NCI-H82 treated with DMSO at 0.1 percent for 48 hours (cell line): ENCODE data around the gene GTF2H2.
"Not testable (repeated sequence)": the region's sequence is repeated elsewhere in the genome, so short reads cannot be mapped to it uniquely, and the experiment has no call there.

ENCODE experiments used
- DNase-seq: peaks from one replicate; lab custom pipeline; 2025; ENCODE audit not compliant: unreplicated experiment; lab: John Stamatoyannopoulos, UW

The GTF2H2 gene

DNA sequence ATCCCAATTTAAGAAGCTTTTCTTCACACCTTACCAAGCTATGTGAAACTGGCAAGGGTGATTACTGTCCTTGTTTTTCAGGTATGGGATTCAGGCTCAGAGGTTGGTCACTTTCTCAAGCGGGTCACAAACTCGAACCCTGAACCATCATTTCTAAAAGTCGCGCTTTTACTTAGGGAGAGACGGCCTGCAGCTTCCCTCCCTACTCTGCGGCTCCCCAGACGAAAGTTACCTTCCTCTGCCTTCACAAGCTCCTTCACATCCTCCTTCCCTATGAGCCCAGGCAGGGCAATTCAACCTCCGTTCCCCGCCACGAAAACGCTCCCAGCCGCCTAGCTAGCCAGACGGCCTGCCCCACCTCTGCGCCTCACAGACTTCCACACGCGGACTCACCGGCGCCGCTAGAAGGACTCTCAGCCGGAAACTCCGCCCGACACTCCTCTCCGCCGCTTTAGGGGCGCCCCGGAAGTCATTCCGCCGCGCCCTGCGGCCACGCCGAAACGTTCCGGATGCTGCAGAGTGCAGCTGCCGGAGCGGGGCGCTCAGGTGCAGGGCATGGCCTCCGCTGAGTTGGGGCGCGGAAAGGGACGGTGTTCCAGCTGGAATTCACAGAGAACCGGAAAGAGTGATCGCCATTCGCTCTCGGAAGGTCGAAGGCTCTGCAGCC, at the start of gene GTF2H2:
Gene GTF2H2, minus strand, starts transcription at position 415 of the 667 bp plus-strand sequence. CDS start 4,913 bp downstream, outside the sequence.
- DNase-seq: not testable (repeated sequence)

DNA sequence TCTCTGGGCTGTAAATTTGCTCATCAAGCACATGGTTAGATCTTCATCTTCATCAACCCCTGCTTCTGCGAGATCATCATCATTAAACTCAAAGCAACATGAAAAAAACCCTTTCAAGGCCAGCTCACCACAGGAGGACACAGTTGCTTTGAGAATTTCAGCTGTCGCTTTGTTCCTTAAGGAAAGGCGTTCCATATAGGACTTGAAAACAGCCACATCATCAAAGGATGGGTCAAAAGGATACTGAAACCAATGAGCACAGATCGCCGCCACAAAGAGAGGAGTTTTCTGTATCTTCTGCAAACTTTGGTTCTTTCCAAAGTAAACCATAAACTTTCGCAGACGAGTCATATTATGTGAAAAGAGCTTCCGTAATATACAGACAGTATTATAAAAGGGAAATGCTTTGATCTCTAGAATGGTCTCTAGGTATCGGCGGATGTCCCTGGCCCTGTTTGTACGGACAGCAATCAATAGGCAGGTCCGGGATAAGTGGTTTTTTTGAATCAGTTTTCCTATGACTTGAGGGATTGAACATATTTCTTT, 42.3 kb upstream of the GTF2H2 start:
- not testable (repeated sequence) for DNase-seq

DNA sequence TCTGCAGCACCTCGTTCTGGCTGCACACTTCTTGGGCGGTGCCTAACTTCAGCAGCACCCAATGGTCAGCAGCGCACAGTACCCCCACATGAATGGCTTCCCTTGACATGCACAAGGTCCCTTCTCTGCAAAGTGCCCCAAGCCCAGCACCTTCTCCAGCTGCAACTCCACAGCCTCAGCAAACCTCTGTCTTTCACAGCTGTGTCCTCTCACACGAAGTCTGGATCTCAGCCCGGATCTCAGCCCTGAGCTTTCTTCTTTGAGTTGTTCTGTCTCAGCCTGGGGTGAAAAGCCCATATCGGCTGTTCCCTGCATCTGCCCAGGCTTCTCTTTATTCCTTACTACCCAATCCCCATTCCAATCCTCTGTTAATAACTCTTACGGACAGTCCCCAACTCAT, 32.5 kb upstream of the GTF2H2 start:
- not testable (repeated sequence) for DNase-seq

DNA sequence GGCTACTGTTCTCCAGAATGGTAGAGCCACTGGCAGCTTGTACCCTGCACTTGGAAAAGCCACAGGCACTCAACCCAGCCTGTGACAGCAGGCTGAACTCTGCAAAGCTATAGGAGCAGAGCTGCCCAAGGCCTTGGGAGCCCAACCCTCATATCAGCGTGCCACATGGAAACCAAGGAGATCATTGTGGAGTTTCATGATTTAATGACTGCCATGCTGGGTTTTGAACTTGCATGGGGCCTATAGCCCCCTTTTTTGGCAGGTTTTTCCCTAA, 30.4 kb upstream of the GTF2H2 start:
- DNase-seq: not testable (repeated sequence)

DNA sequence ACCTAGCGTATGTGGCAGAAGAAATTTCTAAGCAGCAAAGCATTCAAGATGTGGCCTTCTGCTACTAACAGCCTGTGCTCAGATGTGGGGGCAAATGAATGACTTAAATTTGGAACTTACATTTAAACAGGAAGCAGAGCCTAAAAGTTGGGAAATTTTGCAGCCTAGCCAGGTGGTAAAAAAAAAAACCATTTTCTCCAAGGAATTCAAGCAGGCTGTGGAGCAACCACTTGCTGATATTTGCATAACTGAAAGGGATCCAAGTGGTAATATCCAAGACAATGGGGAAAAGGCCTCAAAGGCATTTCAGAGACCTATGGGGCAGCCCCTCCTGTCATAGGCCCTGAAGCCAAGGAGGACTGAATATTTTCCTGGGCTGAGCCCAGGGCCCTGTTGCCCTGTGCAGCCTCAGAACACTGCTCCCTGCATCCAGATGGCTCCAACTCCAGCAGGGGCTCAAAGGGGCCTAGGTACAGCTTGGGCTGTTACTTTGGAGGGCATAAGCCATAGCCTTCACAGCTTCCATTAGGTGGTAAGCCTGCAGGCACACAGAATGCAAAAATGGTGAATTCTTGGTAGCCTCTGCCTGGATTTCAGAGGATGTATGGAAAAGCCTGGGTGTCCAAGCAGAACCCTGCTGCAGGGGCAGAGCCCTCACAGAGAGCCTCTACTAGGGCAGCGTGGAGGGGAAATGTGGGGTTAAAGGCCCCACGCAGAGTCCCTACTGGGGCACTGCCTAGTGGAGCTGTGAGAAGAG, 29.9 kb upstream of the GTF2H2 start:
- not testable (repeated sequence) for DNase-seq

DNA sequence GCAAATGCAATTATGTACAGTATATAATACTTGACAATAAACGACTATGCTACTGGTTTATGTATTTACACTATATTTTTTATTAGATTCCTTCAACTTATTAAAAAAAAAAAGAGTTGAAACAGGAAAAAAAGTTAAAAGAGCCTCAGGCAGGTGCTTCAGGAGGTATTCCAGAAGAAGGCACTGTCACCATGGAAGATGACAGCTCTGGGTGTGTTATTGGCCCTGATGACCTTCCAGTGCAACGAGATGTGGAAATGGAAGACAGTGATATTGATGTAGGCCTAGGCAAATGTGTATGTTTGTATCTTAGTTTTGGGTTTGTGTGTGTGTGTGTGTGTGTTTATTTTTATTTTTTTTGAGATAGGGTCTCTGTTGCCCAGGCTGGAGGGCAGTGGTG, 22.3 kb upstream of the GTF2H2 start:
- DNase-seq: not testable (repeated sequence)

DNA sequence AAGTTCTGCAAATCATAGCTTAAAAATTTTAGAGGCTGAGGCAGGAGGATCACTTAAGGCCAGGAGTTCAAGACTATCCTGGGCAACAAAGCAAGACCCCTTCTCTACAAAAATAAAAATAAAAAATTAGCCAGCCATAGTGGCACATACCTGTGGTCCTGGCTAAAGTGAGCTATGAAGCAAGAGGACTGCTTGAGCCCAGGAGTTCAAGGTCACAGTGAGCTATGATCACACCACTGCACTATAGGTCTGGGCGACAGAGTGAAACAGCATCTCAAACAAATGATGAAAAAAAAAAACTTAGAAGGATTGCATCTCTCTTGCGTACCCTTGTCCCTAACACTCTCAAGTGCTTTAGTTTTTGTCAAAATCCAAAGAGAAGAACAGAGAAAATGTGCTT, 21.3 kb upstream of the GTF2H2 start:
- not testable (repeated sequence) for DNase-seq

DNA sequence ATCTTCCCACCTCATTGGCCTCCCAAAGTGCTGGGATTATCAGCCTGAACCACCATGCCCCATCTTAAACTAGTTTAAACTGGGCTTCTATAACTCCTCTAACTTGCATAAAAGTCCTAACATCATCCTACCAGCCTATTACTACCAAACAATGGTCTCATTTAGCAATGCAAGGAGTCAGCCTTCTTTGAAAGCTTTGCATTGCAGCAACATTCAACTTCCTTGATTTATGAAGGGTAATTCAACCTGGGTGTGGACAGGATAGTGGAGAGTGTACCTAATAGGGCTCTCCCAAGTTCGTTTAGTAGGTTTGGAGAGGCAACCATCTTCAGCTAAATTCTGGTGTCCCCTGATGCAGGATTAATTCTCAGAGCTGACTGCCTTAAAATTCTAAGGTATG, 18.7 kb upstream of the GTF2H2 start:
- DNase-seq: not testable (repeated sequence)

DNA sequence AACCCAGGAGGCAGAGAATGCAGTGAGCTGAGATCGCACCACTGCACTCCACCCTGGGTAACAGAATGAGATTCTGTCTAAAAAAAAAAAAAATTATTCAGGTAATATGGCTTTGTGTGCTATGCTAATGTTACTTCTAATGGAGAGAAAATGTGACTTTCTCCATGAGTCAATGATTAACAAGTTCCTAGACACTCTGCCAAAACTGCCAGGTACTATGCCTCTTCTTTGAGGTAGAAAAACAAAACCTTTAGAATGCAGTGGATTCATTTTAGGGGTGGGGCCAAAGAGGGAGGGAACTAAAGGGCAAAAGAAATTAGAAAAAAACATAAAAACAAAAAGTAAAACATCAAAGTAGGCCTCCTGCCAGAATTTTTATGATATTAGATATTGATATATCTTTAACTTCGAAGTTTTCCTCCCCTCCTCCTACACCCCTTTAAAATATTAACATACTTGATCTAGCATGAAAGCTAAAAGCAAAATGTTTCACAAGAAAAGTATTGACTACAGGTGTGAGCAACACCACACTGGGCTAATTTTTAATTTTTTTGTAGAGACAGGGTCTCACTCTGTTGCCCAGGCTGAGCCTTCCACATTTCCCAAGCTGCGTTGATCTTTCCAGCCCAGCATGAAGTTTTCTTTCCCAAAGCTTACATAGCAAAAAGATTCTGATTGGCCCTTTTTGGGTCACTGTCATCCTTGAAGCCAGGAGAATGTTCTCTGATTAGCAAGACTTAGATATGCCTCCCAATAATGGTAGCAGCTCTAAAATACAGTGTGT, 17.0 kb upstream of the GTF2H2 start:
- DNase-seq: not testable (repeated sequence)

DNA sequence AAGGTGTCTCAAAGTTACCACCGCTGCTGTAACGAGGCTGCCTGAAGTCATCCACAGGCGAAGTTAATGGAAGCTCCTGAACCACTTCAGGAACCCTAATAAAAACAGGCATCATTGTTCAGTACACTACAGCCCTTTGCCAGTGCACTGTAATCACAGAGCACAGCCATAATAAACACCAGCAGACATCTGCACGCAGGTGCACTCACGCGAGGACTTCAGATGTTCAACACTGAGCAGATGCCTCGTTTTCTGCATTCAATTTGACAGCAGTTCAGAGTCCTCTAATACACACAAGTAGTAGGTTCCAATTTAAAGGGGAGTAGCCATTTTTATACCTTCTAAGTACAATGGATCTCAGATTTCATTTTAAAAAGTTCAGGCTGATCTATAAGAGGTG, 15.4 kb upstream of the GTF2H2 start:
- not testable (repeated sequence) for DNase-seq

DNA sequence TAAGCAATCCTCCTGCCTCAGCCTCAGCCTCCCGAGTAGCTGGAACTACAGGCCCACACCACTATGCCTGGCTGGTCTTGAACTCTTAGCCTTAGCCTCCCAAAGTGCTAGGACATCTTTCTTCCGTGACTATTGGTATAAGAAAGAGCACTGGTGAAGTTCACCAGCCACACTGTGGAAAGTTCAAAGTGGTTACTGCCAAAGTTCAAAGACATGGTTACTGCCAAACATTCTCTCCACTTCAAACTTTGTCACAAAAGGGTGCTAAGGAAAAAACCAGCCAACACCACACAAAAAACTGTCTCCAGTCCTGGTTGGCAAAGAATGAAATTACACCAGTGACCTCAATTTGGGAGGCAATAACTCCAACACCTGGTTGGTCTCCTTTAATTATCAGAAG, 14.9 kb upstream of the GTF2H2 start:
- not testable (repeated sequence) for DNase-seq

DNA sequence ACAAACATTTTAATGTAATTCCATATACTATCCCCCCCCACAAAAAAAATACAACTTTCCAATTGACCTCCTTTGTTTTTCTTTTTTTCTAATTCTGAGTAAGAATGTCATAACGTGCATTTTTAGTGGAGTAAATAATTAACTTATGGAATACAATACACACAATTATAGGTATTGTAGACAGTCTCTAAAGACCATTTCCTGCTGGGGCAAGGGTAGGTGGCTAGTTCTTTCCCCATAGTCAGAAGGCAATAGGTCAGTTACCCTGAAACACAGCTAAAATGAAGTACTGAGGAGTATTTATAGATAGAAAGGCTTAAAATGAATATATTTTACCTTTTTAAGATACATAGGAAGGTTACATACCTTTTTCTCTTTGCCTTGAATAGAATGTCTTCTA, 6.2 kb downstream of the GTF2H2 start:
- DNase-seq: not testable (repeated sequence)

DNA sequence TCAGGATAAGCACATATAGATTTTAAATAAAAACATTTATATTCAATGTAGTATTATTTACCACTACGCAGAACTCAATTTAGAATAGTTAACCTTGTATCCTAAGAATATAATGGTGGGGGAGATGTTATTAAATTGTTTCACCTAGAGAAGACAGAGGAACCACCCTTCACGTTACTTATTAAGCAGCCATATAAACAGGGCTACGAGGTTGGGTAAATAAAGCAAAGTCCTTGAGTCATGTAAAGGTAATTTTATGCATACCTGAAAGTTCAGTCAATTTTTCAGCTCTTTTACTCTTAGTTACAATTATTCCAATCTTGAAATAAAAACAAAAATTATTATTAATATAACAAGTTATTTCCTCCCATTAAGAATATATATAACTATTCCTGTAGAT, 8.1 kb downstream of the GTF2H2 start:
- not testable (repeated sequence) for DNase-seq

DNA sequence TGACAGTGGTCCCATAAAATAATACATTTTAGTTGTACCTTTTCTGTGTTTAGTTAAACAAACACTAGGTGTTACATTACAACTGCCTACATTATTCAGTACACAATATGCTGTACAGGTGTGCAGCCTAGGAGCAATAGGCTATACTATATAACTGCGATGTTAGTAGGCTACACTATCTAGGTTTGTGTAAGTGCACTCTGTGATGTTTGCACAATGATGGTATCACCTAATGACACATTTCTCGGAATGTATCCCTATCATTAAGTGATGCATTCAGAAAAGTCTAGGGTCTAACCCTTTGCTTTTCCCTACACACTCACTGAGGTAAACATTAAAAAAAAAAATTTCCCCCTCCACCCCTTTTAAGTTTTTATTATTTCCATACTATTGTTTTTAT, 22.7 kb downstream of the GTF2H2 start:
- not testable (repeated sequence) for DNase-seq

DNA sequence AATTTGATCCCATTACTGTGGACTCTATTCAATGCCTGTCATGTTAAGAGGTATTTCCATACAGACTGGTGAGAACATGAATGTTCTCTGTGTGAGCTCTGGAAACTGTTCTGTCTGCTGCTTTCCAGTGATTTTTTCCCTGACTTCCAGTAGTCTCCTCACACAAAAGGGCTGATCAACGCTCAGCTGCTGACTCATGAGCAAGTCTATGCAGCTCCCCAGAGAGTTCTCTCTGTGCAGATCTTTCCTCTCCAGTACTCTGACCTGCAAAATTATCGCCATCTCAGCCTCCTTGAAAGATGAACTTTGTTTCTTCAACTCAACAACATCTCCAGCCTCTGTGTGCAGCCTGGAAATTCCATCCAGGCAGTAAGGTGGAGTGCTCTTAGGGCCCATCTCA, 23.3 kb downstream of the GTF2H2 start:
- not testable (repeated sequence) for DNase-seq

DNA sequence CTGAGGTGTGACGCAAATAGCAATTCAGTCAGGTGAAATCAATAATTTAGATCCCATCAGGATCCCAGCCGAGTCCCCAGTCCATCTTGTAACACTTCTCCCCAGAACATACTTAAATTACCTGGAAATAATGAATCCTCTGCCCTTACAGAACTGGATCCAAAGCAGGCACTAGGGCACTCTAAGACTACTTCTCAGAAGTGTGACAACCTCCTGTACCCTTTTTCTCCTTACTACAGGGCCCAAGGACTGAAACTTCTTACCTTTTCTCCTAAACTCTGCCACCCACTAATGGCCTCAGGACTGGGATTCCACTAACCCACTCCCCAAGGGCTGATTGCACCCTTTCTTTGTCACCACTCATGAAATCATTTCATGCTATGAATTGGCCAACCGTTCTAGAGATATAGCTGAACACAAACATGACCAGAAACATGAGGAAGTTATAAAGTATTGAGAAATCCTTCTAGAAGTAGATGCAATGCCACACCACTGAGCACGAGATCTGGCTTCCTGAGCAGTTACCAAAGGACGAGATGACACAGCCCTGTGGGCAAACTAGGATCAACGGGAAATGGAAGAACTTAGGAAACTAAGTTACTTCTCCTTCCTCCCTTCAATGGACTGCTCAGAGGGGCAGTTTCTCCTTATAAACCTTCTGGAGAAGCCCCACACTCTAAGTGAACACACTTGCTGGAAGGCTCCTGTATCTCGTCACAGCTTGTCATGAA, 36.3 kb downstream of the GTF2H2 start:
- not testable (repeated sequence) for DNase-seq

DNA sequence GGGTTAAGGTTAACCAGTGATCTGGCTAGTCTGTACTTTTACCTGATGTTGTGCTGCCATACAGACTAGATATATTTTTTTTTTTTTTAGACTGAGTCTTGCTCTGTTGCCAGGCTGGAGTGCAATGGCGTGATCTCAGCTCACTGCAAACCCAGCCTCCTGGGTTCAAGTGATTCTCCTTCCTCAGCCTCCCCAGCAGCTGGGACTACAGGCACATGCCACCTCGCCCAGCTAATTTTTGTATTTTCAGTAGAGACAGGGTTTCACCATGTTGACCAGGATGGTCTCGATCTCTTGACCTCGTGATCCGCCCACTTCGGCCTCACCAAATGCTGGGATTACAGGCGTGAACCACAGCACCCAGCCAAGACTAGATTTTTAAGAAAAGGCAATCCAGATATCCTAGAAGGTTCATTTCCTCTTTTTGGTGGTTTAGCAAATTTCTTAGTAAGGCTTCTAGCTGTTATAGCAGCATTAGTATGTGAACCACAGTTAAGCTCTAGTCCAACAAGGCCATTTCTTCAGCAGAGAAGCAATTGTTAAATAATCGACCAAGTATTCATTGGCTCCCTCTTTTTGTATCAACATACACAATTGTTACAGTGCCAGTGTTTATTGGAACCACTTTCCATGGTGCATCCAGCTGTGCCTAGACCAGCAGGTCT, 42.1 kb downstream of the GTF2H2 start, which contains the start of gene NAIP:
Gene NAIP, minus strand, starts transcription at position 51 of the 665 bp plus-strand sequence. CDS start 12,424 bp downstream, outside the sequence.
- not testable (repeated sequence) for DNase-seq

DNA sequence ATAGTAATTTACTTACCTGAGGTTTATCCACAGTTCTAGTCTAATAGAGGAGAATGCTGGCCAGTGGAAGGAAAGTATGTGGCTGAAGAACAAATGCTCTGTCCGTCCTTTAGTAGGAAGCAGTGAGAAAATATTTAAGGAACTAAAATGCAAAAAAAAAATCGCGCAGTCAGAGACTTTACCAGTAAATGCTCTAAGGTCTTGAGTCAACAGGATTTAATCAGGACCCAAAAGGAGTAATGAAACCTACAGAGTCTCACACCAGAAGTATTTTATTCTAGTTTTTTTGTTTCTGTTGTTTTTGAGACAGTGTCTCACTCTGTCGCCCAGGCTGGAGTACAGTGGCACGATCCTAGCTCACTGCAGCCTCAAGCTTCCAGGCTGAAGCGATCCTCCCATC, 46.8 kb downstream of the GTF2H2 start:
- DNase-seq: not testable (repeated sequence)

DNA sequence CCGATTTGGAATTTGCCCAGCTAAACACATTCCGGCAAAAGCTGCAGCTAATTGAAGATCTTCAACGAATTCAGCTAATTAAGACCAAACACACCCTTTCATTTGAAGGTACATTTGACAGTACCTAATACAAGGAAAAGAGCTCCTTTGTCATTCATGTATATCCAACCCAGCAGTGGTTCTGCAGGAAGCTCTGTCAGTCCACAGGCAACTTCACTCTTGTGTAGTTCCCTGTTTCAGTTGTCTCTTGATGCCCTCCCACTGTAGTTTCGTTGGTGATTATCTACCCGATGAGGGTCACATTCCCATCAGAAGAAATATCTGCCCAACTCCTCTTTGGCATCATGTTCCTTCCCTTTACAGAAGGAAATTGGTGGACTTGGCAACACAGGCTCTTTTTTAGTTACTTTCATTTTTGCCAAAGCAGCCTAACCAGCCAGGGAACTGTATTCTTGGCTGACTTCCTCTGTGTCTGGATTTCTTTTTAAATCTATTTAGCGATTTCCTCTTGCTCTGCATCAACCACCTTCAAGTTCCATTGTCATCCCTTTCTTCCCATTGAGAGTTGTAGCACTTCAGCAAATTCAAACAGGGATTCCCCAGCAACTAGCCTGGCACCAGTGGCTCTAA, 49.0 kb downstream of the GTF2H2 start:
- not testable (repeated sequence) for DNase-seq

DNA sequence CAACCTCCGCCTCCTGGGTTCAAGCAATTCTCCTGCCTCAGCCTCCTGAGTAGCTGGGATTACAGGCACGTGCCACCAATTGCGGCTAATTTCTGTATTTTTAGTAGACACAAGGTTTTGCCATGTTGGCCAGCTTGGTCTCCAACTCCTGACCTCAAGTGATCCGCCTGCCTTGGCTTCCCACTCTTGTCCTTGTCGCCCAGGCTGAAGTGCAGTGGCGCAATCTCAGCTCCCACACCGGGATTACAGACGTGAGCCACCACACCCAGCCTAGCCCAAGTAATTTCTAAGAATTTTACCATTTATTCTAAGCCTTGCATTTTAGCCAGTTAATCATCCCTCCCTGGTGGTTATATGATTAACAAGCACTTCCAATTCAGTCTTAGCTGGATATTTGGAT, 53.3 kb downstream of the GTF2H2 start:
- DNase-seq: no peak
